HG03571 (cell line): ENCODE measurements around the gene CCDC90B.
"Not testable (repeated sequence)": the region's sequence is repeated elsewhere in the genome, so short reads cannot be mapped to it uniquely, and the experiment has no call there.

Experiments used
- ATAC-seq: cut with Tn5 transposase; IDR thresholded peaks from one replicate; pipeline ENCODE4 v1.9.1; 2021; ENCODE audit not compliant: unreplicated experiment

CCDC90B gene

GRCh38 chr11:83292709-83293456 is 6.7 kb upstream of the CCDC90B start:
- ATAC-seq, result peak; percentile 66

- no peak for ATAC-seq
Observed at GRCh38 chr11:83287631-83288030, 1.5 kb upstream of the CCDC90B start.

GRCh38 chr11:83285151-83285770 is 906 bp downstream of the CCDC90B start:
- ATAC-seq, result peak; percentile 31

- no peak for ATAC-seq
Observed at GRCh38 chr11:83284501-83285150, 1.5 kb downstream of the CCDC90B start.

GRCh38 chr11:83282084-83282716 is 4.0 kb downstream of the CCDC90B start:
- no peak for ATAC-seq

- ATAC-seq, result no peak
Observed at GRCh38 chr11:83280256-83280655, 5.9 kb downstream of the CCDC90B start.

- no peak for ATAC-seq
Observed at GRCh38 chr11:83278351-83278750, 7.8 kb downstream of the CCDC90B start.

GRCh38 chr11:83275888-83276641 is 10.1 kb downstream of the CCDC90B start:
- no peak for ATAC-seq

- no peak for ATAC-seq
Observed at GRCh38 chr11:83272627-83273026, 13.5 kb downstream of the CCDC90B start.

- ATAC-seq, result not testable (repeated sequence)
Observed at GRCh38 chr11:83271734-83272133, 14.4 kb downstream of the CCDC90B start.

- ATAC-seq, result not testable (repeated sequence)
Observed at GRCh38 chr11:83269080-83269479, 17.1 kb downstream of the CCDC90B start.

- ATAC-seq, result no peak
Observed at GRCh38 chr11:83265331-83265730, 20.8 kb downstream of the CCDC90B start.

GRCh38 chr11:83259559-83259958 is 26.6 kb downstream of the CCDC90B start:
- no peak for ATAC-seq

- no peak for ATAC-seq
Observed at GRCh38 chr11:83257761-83258168, 28.4 kb downstream of the CCDC90B start.

GRCh38 chr11:83256602-83257340 is 29.4 kb downstream of the CCDC90B start:
- no peak for ATAC-seq

- no peak for ATAC-seq
Observed at GRCh38 chr11:83255366-83255765, 30.8 kb downstream of the CCDC90B start.

- ATAC-seq, result no peak
Observed at GRCh38 chr11:83252941-83253340, 33.2 kb downstream of the CCDC90B start.

GRCh38 chr11:83252266-83252665 is 33.9 kb downstream of the CCDC90B start:
- no peak for ATAC-seq

- ATAC-seq, result peak; percentile 65
Observed at GRCh38 chr11:83249972-83250593, 36.1 kb downstream of the CCDC90B start.

- ATAC-seq, result no peak
Observed at GRCh38 chr11:83249445-83249844, 36.7 kb downstream of the CCDC90B start.
